ENCODE data around the gene IL17C. TPM values are rescaled to one million over a fixed set of nuclear protein-coding genes. Genes with fewer than 3 reads are reported as not detected.

Gene IL17C
- total and polyA plus RNA-seq, 4 donors: not detected

DNA sequence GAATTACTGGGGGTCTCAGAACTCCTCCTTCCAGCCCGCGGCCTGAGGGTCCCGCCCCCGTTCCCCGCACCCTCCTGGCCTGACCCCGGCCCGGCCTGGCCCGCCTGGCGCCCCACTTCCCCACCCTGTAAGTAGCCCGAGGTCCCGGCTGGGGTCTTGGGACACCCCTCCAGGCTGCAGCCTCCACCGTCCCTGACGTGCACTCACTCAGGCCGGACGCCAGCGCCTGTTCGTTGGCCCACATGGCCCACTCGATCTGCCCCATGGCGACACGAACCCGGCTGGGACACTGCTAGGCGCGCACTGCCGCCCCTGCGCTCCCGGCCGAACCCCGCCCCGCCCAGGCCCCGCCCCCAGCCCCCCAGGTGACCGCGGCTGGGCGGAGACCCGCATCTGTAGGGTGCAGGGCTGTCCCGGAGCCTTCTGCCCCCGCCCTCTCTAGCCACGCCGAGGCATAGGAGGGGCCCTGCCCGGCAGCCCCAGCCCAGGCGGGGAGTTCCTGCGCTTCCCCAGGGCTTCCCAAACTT lies 12.4 kb downstream of the IL17C start, which contains the start of gene CYBA:
Gene CYBA (minus strand): TSS at position 305 of the 527 bp plus-strand sequence. CDS start 40 bp downstream, at position 265.
- Histone ChIP-seq H3K27me3 (ENCODE audit: control insufficient read depth in 4 of 4, insufficient read depth in 4 of 4, low read length in 3 of 4) (no peaks in the 10 kb centered on the region), H3K27ac (ENCODE audit: low read depth in 1 of 2, low read length in 2 of 2) (peak within 1 kb of the TSS; percentile 80 to 82), H3K9ac (ENCODE audit: low read depth in 1 of 2, low read length in 2 of 2) (peak within 1 kb of the TSS; percentile 14 to 45), H3K4me3 (ENCODE audit: low read depth in 1 of 3, low read length in 3 of 3) (peak within 1 kb of the TSS; percentile 44 to 57 (median 47)), H3K36me3 (ENCODE audit: control insufficient read depth in 4 of 4, insufficient read depth in 3 of 4, low read depth in 1 of 4, low read length in 3 of 4) (peaks cover 9 to 28% (median 15%) of the 10 kb centered on the region in 4 donors), H3K4me1 (ENCODE audit: control insufficient read depth in 4 of 4, insufficient read depth in 4 of 4, low read length in 3 of 4) (peaks cover 0 to 11% (median 3%) of the 10 kb centered on the region in 4 donors), H3K9me3 (ENCODE audit: control insufficient read depth in 4 of 4, low read length in 3 of 4) (no peaks in the 10 kb centered on the region)
- WGBS: 49% methylated on average over 41 of the region's 41 CpGs
- peak; percentile 78 for DNase-seq (ENCODE audit: low spot score)
- TF ChIP-seq, protein P1, sequence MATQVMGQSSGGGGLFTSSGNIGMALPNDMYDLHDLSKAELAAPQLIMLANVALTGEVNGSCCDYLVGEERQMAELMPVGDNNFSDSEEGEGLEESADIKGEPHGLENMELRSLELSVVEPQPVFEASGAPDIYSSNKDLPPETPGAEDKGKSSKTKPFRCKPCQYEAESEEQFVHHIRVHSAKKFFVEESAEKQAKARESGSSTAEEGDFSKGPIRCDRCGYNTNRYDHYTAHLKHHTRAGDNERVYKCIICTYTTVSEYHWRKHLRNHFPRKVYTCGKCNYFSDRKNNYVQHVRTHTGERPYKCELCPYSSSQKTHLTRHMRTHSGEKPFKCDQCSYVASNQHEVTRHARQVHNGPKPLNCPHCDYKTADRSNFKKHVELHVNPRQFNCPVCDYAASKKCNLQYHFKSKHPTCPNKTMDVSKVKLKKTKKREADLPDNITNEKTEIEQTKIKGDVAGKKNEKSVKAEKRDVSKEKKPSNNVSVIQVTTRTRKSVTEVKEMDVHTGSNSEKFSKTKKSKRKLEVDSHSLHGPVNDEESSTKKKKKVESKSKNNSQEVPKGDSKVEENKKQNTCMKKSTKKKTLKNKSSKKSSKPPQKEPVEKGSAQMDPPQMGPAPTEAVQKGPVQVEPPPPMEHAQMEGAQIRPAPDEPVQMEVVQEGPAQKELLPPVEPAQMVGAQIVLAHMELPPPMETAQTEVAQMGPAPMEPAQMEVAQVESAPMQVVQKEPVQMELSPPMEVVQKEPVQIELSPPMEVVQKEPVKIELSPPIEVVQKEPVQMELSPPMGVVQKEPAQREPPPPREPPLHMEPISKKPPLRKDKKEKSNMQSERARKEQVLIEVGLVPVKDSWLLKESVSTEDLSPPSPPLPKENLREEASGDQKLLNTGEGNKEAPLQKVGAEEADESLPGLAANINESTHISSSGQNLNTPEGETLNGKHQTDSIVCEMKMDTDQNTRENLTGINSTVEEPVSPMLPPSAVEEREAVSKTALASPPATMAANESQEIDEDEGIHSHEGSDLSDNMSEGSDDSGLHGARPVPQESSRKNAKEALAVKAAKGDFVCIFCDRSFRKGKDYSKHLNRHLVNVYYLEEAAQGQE (IDR thresholded peaks at IDR 0.05): no peak
- TF ChIP-seq, protein P2, sequence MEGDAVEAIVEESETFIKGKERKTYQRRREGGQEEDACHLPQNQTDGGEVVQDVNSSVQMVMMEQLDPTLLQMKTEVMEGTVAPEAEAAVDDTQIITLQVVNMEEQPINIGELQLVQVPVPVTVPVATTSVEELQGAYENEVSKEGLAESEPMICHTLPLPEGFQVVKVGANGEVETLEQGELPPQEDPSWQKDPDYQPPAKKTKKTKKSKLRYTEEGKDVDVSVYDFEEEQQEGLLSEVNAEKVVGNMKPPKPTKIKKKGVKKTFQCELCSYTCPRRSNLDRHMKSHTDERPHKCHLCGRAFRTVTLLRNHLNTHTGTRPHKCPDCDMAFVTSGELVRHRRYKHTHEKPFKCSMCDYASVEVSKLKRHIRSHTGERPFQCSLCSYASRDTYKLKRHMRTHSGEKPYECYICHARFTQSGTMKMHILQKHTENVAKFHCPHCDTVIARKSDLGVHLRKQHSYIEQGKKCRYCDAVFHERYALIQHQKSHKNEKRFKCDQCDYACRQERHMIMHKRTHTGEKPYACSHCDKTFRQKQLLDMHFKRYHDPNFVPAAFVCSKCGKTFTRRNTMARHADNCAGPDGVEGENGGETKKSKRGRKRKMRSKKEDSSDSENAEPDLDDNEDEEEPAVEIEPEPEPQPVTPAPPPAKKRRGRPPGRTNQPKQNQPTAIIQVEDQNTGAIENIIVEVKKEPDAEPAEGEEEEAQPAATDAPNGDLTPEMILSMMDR (IDR thresholded peaks at IDR 0.05; ENCODE audit: low read depth, low read length, missing input control): no peak
- TF ChIP-seq FOXA2 (IDR thresholded peaks at IDR 0.05) (no peak), EGR1 (IDR thresholded peaks at IDR 0.05; ENCODE audit: low read depth in 2 of 2) (no peak), RXRA (IDR thresholded peaks at IDR 0.05) (no peak), TAF1 (conservative IDR thresholded peaks at IDR 0.05) (no peak), YY1 (IDR thresholded peaks at IDR 0.05) (no peak), NR2F2 (IDR thresholded peaks at IDR 0.05) (no peak), FOXA1 (IDR thresholded peaks at IDR 0.05) (no peak), SP1 (IDR thresholded peaks at IDR 0.05) (no peak), GABPA (IDR thresholded peaks at IDR 0.05 in 1 of 2, conservative IDR thresholded peaks at IDR 0.05 in 1 of 2) (no peak), HNF4A (conservative IDR thresholded peaks at IDR 0.05) (no peak), JUND (IDR thresholded peaks at IDR 0.05) (no peak), HNF4G (IDR thresholded peaks at IDR 0.05) (no peak)
- TF ChIP-seq, protein P3, sequence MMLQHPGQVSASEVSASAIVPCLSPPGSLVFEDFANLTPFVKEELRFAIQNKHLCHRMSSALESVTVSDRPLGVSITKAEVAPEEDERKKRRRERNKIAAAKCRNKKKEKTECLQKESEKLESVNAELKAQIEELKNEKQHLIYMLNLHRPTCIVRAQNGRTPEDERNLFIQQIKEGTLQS (IDR thresholded peaks at IDR 0.05): no peak

DNA sequence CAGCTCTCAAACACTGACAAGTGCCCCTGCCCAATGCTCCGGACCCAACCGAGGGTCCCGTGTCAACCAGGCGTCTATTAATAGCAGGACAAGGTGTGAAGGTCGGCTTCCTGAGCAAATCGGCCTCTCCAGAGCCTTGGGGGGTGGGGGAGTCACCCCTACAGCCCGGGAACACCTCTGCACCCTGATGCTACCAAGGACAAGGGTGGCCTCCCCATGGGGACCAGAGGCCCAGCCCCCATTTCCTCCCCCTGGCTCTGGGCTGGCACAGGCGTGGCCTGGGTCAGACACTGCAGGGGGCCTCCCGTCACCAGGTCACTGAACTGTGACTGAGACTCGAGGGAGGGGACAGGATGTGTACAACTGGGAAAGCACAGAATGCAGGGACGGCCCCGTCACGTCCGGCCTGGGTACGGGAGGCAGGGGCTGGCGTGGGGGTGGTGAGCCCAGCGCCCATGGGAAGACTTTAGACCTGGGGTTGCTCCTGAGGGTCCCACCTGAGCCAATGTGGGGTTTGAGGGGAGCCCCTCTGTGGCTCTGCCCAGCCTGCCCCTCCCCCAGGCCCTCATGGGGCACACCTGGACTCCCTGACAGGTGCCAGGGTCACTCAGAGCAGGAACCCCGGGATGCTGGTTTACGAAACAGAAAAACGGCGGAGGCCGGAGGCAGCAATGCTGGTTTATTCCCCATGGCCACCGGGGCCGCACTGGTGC lies 13.1 kb downstream of the IL17C start:
- Histone ChIP-seq H3K4me1 (ENCODE audit: control insufficient read depth in 4 of 4, insufficient read depth in 4 of 4, low read length in 3 of 4) (peaks cover 0 to 11% (median 3%) of the 10 kb centered on the region in 4 donors), H3K4me3 (ENCODE audit: low read depth in 1 of 3, low read length in 3 of 3) (peak overlapping the region in 1 of 3 donors; percentile 44), H3K9ac (ENCODE audit: low read depth in 1 of 2, low read length in 2 of 2) (no peak overlapping the region), H3K36me3 (ENCODE audit: control insufficient read depth in 4 of 4, insufficient read depth in 3 of 4, low read depth in 1 of 4, low read length in 3 of 4) (peaks cover 9 to 33% (median 16%) of the 10 kb centered on the region in 4 donors), H3K27me3 (ENCODE audit: control insufficient read depth in 4 of 4, insufficient read depth in 4 of 4, low read length in 3 of 4) (no peaks in the 10 kb centered on the region), H3K9me3 (ENCODE audit: control insufficient read depth in 4 of 4, low read length in 3 of 4) (no peaks in the 10 kb centered on the region), H3K27ac (ENCODE audit: low read depth in 1 of 2, low read length in 2 of 2) (peak overlapping the region; percentile 80 to 82)
- peak; percentile 75 for DNase-seq (ENCODE audit: low spot score)
- whole genome bisulfite sequencing: 59% methylated on average over 24 of the region's 24 CpGs
- peak; percentile 63 to 64 for TF ChIP-seq RXRA (IDR thresholded peaks at IDR 0.05)
- TF ChIP-seq NR2F2 (IDR thresholded peaks at IDR 0.05): peak; percentile 88
- peak; percentile 40 for TF ChIP-seq SP1 (IDR thresholded peaks at IDR 0.05)
- TF ChIP-seq FOXA2 (IDR thresholded peaks at IDR 0.05): no peak
- peak in 1 of 2 donors; percentile 80 for TF ChIP-seq GABPA (IDR thresholded peaks at IDR 0.05 in 1 of 2, conservative IDR thresholded peaks at IDR 0.05 in 1 of 2)
- no peak for TF ChIP-seq FOXA1 (IDR thresholded peaks at IDR 0.05)
- TF ChIP-seq JUND (IDR thresholded peaks at IDR 0.05): no peak
